ENCODE results near the gene ATP2C2.

GRCh38 chr16:84466692-84467091 is 98.4 kb downstream of the ATP2C2 start:
- TF ChIP-seq CTCF (optimal IDR thresholded peaks at IDR 0.05 in 1 of 3, IDR thresholded peaks at IDR 0.05 in 1 of 3, conservative IDR thresholded peaks at IDR 0.05 in 1 of 3; ENCODE audit: extremely low read depth in 1 of 3, insufficient read depth in 2 of 3, low read length in 3 of 3) (no peak), EZH2 (IDR thresholded peaks at IDR 0.05; ENCODE audit: low read length) (no peak)
